NCI-H1694 (cell line): ENCODE results near the gene USP20.

ENCODE experiments used
- DNase-seq: peaks from one replicate; lab custom pipeline; 2025; lab: John Stamatoyannopoulos, UW

Gene USP20

GRCh38 chr9:129875687-129876395 lies 40.6 kb downstream of the USP20 start:
- DNase-seq: peak; percentile 21

DNA sequence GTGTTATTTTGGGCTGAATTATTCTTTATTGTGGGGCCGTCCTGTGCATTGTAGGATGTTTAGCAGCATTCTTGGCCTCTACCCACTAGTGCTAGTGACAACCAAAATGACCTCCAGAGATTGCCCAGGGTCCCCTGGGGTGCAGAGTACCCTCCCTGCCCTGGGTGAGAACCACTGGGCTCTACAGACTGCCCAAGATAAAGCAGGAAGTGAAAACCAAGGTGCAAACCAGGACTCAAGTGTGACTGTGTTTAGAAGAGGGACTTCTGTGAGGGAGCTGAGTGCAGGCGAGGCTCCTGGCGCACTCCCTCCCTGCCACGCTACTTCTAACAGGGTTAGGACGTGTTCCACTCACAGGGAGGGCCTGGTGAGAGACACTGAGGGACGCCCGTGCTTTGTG lies 41.6 kb downstream of the USP20 start:
- no peak for DNase-seq

GRCh38 chr9:129878291-129878690 lies 43.0 kb downstream of the USP20 start:
- DNase-seq: no peak

DNA sequence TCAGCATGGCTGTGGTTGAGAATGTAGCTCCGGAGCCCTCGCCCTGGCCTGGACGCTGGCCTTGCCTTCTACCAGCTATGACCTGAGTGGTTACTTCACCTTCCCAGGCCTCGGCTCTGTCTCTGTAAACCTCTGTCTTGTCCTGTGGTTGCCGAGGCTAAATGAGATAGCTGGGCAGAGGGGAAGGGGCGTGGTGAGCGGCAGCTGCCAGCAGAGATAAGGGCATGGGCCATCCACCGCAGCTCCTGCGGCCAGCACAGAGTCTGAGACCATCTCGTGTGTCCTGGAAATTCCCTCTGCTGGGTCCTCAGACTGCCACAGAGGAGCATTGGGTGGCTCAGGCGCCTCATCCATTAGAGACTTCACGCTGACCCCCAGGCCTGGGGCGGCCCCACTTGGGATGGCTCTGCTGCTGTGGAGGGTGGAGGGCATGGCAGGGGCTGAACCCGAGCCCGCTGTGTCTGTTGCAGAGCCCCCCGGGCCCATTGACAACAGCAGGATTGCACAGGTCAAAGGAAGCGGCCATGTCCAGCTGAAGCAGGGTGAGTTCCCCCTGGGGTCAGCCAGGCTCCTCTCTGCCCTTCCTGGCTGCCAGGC lies 43.9 kb downstream of the USP20 start:
- DNase-seq: no peak

DNA sequence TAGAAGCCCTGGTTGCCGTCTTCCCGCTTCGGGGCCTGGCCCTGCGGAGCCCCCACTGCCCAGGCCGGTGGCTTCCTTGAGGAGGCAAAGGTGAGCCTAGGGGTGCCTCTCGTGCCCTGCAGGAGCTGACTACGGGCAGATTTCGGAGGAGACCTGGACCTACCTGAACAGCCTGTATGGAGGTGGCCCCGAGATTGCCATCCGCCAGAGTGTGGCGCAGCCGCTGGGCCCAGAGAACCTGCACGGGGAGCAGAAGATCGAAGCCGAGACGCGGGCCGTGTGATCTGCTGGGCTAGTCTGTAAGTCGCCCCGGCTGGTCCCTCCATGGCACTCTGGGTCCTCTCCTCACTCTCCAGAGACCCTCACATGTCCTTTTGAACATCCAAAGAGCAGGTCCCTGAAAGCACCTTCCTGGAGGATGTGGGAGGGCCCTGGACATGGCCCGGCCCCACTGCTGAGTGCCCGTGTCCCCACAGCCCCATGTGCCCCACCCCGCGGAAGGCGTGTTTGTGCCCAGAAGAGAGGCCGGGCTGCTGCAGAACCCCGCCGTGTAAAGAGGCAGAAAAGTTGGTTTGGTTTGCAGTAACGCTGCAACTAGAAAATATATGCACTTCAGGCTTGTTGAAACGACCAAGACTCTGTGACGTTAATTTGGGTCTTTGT lies 44.9 kb downstream of the USP20 start:
- DNase-seq: no peak

- no peak for DNase-seq
Observed at GRCh38 chr9:129880654-129881546, 45.6 kb downstream of the USP20 start.

DNA sequence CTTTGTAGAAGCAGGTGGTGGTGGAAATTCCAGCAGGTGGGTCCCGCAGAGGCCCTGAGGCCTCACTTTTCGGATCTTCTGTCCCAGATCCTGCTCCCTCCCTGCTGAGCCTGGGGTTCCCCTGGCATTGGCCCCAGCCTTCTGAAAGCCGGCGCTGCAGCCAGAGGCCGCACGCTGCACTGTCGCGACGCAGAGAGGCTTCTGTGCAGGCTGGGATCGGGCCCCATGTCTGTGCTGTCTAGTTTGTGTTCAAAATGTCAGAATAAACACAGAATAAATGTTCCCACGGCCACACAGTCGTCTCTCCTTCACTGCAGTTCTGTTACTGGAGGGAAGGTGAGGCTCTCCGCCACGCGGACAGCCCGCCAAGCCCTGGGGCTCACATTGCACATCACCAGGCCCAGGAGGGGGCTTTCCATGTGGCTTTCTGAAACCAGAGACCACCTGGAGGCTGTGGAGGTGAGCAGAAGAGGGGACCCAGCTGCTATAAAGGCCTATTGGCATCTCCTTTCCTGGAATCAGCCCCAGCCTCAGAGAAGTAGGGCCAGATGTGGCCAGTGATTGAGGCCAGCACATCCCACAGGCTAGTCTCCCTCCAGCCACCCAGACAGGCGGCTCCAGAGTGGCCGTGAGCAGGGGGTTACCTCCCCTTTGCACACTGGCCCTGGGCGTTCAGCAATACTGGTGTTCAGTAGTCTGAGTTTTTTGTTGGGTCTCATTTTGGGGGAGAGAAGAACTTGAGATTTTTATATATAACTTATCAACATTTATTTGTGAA lies 46.5 kb downstream of the USP20 start:
- no peak for DNase-seq

- no peak for DNase-seq
Observed at GRCh38 chr9:129884220-129885017, 49.2 kb downstream of the USP20 start.

DNA sequence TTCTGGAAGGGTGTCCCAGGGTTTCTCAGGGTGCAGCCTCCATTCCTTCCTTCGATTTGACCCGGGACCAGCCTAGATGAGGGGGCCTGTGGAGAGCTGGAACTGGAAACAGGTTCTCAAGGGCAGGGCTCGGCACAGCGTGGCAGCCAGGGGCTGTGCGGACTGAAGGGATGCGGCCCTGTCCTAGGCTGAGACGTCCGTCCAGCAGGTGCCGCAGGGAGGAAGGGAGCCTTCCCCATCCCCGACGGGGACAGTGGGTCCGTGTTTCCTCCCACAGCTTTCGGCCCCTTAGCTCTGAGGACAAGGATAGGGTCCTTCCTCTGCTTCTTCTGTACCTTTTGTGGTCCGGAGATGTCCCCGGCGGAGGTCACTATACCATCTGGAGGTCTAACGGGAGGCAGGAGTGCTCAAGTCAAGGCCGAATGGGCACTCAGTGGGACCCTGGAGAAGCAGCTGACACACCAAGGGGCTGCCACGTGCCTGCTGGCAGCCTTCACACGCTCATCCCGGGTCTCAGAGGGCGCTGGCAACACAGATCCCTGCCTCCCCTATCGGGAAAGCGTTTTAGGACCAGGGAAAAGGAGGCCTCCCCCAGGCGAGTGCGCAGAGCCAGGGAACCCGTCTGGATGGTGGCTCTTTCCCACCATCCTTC lies 49.9 kb downstream of the USP20 start:
- DNase-seq: no peak

- DNase-seq: no peak
Observed at GRCh38 chr9:129885670-129886106, 50.4 kb downstream of the USP20 start.

- DNase-seq: no peak
Observed at GRCh38 chr9:129886226-129887174, 51.2 kb downstream of the USP20 start.

DNA sequence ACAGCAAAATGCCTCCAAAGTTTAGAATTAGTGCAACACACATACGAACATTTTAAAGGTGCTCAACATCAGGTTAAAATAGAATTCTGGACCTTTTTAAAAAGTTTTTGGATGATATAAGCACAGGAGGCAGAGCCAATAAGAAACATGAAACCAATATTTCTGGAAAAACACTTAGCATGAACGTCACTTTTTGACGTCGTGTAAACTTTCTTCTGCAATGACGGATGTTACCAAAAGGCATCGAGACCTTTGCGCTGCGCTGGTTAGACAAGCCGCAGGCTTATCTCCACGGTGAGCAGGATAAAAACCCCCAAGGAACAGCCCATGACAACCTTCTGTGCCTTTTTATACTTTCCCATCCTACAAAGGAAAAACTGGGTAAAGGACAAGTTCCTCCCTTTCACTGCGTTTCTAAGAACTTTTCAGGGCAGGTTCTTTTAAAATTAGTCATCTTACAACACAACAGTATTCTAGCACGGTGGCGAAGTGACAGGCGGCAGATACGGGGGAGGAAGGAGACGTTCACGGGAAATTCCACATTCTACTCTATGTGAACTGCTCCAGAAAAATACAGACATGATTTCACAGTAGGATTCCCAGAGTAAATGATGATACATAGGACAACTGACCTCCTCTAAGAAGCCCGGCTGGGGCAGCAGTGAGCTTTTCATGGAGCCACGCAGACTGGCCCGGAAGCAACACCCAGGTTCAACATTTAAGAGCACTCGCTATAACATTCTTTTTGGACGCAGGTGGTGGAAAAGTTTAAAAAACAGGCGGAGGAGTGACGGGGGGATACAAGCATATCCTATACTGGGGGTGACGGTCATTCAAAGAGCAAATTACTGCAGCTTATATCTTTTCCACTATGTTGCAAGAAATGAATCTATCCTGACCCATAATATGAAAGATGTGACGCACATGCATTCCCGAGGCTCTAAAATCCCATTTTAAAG lies 52.4 kb downstream of the USP20 start:
- no peak for DNase-seq

- no peak for DNase-seq
Observed at GRCh38 chr9:129888293-129889121, 53.2 kb downstream of the USP20 start.

DNA sequence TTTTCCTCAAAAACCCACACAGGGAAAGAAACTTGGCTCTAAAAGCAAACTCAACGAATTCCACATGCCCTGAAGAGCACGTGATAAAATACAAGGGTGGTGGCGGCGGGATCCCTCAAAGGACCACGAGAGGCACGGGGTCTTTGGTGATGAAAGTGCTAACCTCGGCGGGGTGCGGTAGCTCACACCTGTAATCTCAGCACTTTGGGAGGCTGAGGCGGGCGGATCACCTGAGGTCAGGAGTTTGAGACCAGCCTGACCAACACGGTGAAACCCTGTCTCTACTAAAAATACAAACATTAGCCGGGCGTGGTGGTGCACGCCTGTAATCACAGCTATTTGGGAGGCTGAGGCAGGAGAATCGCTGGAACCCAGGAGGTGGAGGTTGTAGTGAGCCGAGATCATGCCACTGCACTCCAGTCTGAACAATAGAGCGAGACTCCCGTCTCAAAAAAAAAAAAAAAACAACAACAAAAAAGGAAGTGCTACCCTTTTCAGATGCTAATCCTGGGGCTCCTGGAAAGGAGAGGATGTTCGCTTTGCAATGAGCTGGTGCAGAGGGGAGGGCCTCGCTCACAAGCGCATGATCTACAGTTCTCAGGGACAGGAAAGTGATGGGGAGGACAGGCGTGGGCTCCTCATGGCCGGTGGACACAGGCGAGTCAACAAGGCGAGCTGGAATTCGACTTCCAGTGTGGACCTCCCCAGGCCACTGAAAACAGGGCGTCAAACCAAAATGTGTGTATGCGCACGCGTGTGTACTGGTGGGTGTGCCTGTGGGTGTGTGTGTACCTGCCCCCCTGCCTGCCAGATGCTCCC lies 54.1 kb downstream of the USP20 start:
- DNase-seq: no peak

GRCh38 chr9:129889941-129890717 lies 54.9 kb downstream of the USP20 start:
- no peak for DNase-seq
